DOHH2 (cell line): Measurements from ENCODE around the gene ADAMTSL1.

Source experiments
- H3F3A ChIP-seq: fragments of 200-600 bp; sonication (generic), shearing (Covaris generic); 2 replicates; pipeline ENCODE4 v1.6.0; 2016; ENCODE audit warnings: antibody characterized with exemption, mild to moderate bottlenecking; ENCODE audit not compliant: control insufficient read depth, insufficient read depth
- H3K27ac ChIP-seq: fragments of 200-600 bp; sonication (generic); 2 replicates; pipeline ENCODE4 v1.5.1; 2014; ENCODE audit warnings: low read depth, mild to moderate bottlenecking, low read length, moderate library complexity
- H3K27me3 ChIP-seq: fragments of 200-600 bp; sonication (generic); 2 replicates; pipeline ENCODE4 v1.6.1; 2014; ENCODE audit warnings: mild to moderate bottlenecking, low read length, mixed read lengths; ENCODE audit not compliant: control insufficient read depth
- H3K36me3 ChIP-seq: fragments of 200-600 bp; sonication (generic); 2 replicates; pipeline ENCODE4 v1.6.1; 2014; ENCODE audit warnings: mild to moderate bottlenecking, low read length, moderate library complexity, mixed read lengths; ENCODE audit not compliant: control insufficient read depth
- H3K4me1 ChIP-seq: fragments of 200-600 bp; sonication (generic); 2 replicates; pipeline ENCODE4 v1.6.1; 2014; ENCODE audit warnings: mild to moderate bottlenecking, low read length, mixed read lengths; ENCODE audit not compliant: control insufficient read depth
- H3K4me2 ChIP-seq: fragments of 200-600 bp; sonication (generic); 2 replicates; pipeline ENCODE4 v1.6.0; 2014; ENCODE audit warnings: mild to moderate bottlenecking, low read length, moderate library complexity
- H3K4me3 ChIP-seq: fragments of 200-600 bp; sonication (generic); 2 replicates; pipeline ENCODE4 v1.5.1; 2014; ENCODE audit warnings: mild to moderate bottlenecking, low read length, mixed read lengths
- H3K79me2 ChIP-seq: fragments of 200-600 bp; sonication (generic); 2 replicates; pipeline ENCODE4 v1.6.1; 2014; ENCODE audit warnings: mild to moderate bottlenecking, low read length, mixed read lengths; ENCODE audit not compliant: control insufficient read depth
- H3K9me2 ChIP-seq: fragments of 200-600 bp; sonication (generic); replicated peaks from 2 replicates; pipeline ENCODE4 v1.6.1; 2014; ENCODE audit warnings: mild to moderate bottlenecking, low read length, mixed read lengths; ENCODE audit not compliant: control insufficient read depth
- H3K9me3 ChIP-seq: fragments of 200-600 bp; sonication (generic); 2 replicates; pipeline ENCODE4 v1.6.1; 2014; ENCODE audit warnings: antibody characterized with exemption, low read length, mixed read lengths; ENCODE audit not compliant: control insufficient read depth, insufficient read depth
- H4K20me1 ChIP-seq: fragments of 200-600 bp; sonication (generic); 2 replicates; pipeline ENCODE4 v1.6.0; 2014; ENCODE audit warnings: low read depth, mild to moderate bottlenecking, antibody characterized with exemption, low read length, moderate library complexity; ENCODE audit not compliant: control insufficient read depth, insufficient read depth
- EZH2phosphoT487 ChIP-seq: fragments of 200-600 bp; sonication (generic); IDR thresholded peaks from 2 replicates; pipeline ENCODE4 v1.6.1; 2017; ENCODE audit warnings: borderline replicate concordance, mild to moderate bottlenecking, antibody characterized with exemption, low read length, moderate library complexity, mixed read lengths
- TF ChIP-seq, protein P1 (sequence below): fragments of 200-600 bp; sonication (generic); IDR thresholded peaks from one replicate; pipeline ENCODE4 v1.5.1; 2014; ENCODE audit warnings: antibody characterized with exemption, mild to moderate bottlenecking, low read depth, low read length; ENCODE audit not compliant: poor library complexity, severe bottlenecking

ADAMTSL1 gene

DNA sequence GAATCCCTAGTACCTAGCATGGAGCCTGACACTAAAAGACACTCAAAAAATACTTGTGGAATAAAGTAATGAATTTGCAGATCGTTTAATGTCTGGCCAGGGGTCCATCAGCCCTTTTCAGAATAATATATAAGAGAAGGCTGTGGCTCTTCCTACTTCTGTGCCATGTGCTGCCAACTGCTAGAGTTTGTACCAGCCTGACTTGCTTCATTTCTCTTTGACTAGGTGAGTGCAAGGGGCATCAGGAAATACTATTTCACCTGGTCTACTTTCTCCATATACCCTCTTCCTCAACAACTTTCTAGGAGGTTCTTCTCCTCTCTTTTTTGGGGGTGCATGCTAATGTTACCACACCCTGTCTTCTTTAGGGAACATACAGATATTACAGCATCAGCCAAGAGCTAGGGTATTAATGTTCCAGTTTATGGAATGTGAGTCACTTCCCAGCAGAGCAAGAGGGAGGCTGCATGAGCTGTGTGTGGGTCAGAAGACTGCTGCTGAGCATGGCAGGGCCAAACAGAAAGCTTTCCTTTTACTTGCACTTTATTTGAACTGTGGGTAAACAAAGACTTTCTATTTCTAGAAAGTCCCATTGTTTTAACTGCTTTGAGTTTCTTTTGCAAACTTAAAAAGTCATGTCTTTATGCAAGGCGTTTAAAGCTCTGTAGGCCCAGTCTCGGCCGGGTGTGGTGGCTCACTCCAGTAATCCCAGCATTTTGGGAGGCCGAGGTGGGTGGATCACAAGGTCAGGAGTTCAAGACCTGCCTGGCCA is 158.9 kb downstream of the ADAMTSL1 start:
- no peaks in the 10 kb centered on the region for H3F3A ChIP-seq

DNA sequence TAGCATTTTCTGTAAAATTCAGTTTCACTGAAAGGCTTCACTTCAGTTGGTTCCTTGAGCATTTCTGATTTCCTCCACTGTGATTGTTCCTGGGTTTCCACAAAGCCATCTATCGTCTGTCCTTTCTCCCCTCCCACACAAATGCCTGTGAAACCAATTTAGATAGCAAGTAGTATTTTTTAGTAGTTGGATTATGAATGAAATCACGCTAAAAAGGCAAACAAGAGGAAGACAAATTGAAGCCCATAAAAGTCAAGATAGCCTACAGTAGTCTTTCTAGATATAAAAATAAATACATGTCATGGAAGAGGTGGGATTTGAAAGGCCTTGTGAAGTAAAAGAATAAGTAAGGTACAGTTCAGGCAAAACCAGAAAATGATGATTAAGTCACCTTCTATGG is 162.8 kb downstream of the ADAMTSL1 start:
- no peaks in the 10 kb centered on the region for H3K4me1 ChIP-seq
- H3K4me2 ChIP-seq: no peak overlapping the region
- no peaks in the 10 kb centered on the region; the same call in 1 of the 2 replicates for H3K27me3 ChIP-seq
- H3K36me3 ChIP-seq: no peaks in the 10 kb centered on the region
- no peaks in the 10 kb centered on the region for H3F3A ChIP-seq
- H3K9me3 ChIP-seq: no peaks in the 10 kb centered on the region
- no peak overlapping the region for H3K4me3 ChIP-seq
- H3K79me2 ChIP-seq: no peaks in the 10 kb centered on the region
- no peaks in the 10 kb centered on the region for H3K9me2 ChIP-seq
- TF ChIP-seq EZH2phosphoT487: no peak
- TF ChIP-seq, protein P1, sequence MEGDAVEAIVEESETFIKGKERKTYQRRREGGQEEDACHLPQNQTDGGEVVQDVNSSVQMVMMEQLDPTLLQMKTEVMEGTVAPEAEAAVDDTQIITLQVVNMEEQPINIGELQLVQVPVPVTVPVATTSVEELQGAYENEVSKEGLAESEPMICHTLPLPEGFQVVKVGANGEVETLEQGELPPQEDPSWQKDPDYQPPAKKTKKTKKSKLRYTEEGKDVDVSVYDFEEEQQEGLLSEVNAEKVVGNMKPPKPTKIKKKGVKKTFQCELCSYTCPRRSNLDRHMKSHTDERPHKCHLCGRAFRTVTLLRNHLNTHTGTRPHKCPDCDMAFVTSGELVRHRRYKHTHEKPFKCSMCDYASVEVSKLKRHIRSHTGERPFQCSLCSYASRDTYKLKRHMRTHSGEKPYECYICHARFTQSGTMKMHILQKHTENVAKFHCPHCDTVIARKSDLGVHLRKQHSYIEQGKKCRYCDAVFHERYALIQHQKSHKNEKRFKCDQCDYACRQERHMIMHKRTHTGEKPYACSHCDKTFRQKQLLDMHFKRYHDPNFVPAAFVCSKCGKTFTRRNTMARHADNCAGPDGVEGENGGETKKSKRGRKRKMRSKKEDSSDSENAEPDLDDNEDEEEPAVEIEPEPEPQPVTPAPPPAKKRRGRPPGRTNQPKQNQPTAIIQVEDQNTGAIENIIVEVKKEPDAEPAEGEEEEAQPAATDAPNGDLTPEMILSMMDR: no peak
- no peak overlapping the region for H3K27ac ChIP-seq
- no peaks in the 10 kb centered on the region for H4K20me1 ChIP-seq

More for the DNA sequence above, 158.9 kb downstream of the ADAMTSL1 start:
- Histone ChIP-seq H3K9me3 (no peaks in the 10 kb centered on the region), H3K79me2 (no peaks in the 10 kb centered on the region), H3K4me3 (no peak overlapping the region), H3K4me1 (no peaks in the 10 kb centered on the region), H3K4me2 (no peak overlapping the region), H3K36me3 (no peaks in the 10 kb centered on the region), H3K27me3 (no peaks in the 10 kb centered on the region; the same call in 1 of the 2 replicates), H4K20me1 (no peaks in the 10 kb centered on the region), H3K27ac (no peak overlapping the region), H3K9me2 (no peaks in the 10 kb centered on the region)
- TF ChIP-seq, protein P1: no peak
- TF ChIP-seq EZH2phosphoT487: no peak

DNA sequence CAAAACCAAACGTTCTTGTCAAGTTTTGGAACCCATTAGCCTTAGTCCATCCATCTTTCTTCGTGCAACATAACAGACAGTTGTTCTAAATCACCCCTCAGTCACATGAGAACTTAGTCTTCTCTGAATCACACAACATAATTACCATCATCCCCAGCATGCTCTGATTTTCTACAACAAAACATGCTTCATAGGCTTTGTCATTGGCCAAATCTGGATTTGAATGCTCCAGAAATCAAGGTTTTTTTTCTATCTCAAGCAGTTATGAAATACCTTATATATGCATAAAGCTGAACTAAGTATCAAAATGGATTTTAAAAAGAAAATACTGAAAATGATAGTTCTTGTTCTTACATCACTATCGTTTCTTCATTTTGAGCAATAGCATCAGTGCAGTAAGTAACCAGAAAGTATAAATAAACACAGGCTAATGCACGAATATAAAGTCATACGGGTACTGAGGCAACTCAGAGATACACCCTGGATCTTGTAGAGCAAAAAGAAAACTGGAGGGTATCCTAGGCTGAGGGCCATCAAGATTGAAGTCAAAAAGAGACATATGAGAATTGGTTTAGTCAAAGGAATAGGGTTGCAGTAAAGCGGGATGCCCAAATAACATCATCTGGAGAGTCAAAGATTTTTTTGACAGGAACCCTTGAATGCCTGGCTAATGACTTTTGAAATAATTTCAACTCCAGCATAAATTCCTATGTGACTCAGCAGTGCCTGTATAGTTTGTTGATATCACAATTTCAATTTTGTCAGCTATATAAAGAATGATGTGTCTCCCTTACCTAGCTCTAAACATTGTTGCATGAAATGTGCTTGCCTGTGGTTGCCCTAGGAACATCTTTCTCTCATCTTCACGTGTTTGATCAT is 164.7 kb downstream of the ADAMTSL1 start:
- H3F3A ChIP-seq: no peaks in the 10 kb centered on the region
- H3K4me1 ChIP-seq: no peaks in the 10 kb centered on the region
- H3K4me3 ChIP-seq: no peak overlapping the region
- TF ChIP-seq, protein P1: no peak
- no peak for TF ChIP-seq EZH2phosphoT487
- H3K27ac ChIP-seq: no peak overlapping the region
- H4K20me1 ChIP-seq: no peaks in the 10 kb centered on the region
- H3K4me2 ChIP-seq: no peak overlapping the region
- H3K79me2 ChIP-seq: no peaks in the 10 kb centered on the region
- no peaks in the 10 kb centered on the region for H3K9me2 ChIP-seq
- H3K36me3 ChIP-seq: no peaks in the 10 kb centered on the region
- no peaks in the 10 kb centered on the region for H3K9me3 ChIP-seq
- H3K27me3 ChIP-seq: no peaks in the 10 kb centered on the region; the same call in 1 of the 2 replicates
